NB4 (cell line): ENCODE results near the gene STK39.

ENCODE experiments used
- DNase-seq: peaks from one replicate; pipeline ENCODE4 v3.0.0; 2010; ENCODE audit warnings: low read depth
- H3K4me3 ChIP-seq: one replicate; pipeline ENCODE4 v1.5.1; 2011; ENCODE audit warnings: mild to moderate bottlenecking, low read depth, low read length, moderate library complexity
- MYC ChIP-seq: IDR thresholded peaks from 2 replicates; pipeline ENCODE4 v1.6.1; 2011; ENCODE audit warnings: low read depth, low read length
- POLR2A ChIP-seq: IDR thresholded peaks from 2 replicates; pipeline ENCODE4 v1.6.1; 2011; ENCODE audit warnings: mild to moderate bottlenecking; ENCODE audit not compliant: insufficient read length; ENCODE audit errors: extremely low read depth
- TF ChIP-seq, protein P1 (sequence below): IDR thresholded peaks from 2 replicates; pipeline ENCODE4 v1.6.1; 2011; ENCODE audit warnings: low read depth, low read length
- TF ChIP-seq, protein P2 (sequence below): IDR thresholded peaks from one replicate; pipeline ENCODE4 v1.5.1; 2012; ENCODE audit warnings: low read depth, low read length

STK39 gene

DNA sequence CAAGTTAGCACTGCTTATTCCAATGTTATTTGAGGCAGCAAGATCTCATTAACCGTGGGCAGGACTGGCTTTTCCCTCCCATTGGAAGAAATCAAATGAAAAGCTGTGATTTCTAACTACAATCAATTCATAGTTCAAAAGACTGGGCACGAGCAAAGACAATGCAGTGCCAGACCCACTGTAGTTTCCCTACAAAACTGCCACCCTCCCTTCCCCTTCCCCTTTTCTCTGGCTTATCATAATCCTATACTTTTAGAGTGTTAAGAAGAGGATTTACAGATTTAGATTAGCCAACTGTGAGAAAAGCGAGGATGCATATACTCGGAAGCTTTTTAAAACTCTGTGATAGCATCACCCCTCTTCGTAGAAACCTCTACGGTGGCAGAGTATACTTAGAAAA, 260.4 kb downstream of the STK39 start:
- H3K4me3 ChIP-seq, result no peak overlapping the region
- TF ChIP-seq, protein P1, sequence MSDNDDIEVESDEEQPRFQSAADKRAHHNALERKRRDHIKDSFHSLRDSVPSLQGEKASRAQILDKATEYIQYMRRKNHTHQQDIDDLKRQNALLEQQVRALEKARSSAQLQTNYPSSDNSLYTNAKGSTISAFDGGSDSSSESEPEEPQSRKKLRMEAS, result no peak
- TF ChIP-seq MYC, result no peak
- TF ChIP-seq, protein P2, sequence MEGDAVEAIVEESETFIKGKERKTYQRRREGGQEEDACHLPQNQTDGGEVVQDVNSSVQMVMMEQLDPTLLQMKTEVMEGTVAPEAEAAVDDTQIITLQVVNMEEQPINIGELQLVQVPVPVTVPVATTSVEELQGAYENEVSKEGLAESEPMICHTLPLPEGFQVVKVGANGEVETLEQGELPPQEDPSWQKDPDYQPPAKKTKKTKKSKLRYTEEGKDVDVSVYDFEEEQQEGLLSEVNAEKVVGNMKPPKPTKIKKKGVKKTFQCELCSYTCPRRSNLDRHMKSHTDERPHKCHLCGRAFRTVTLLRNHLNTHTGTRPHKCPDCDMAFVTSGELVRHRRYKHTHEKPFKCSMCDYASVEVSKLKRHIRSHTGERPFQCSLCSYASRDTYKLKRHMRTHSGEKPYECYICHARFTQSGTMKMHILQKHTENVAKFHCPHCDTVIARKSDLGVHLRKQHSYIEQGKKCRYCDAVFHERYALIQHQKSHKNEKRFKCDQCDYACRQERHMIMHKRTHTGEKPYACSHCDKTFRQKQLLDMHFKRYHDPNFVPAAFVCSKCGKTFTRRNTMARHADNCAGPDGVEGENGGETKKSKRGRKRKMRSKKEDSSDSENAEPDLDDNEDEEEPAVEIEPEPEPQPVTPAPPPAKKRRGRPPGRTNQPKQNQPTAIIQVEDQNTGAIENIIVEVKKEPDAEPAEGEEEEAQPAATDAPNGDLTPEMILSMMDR, result no peak
- no peak for TF ChIP-seq POLR2A
- no peak for DNase-seq

DNA sequence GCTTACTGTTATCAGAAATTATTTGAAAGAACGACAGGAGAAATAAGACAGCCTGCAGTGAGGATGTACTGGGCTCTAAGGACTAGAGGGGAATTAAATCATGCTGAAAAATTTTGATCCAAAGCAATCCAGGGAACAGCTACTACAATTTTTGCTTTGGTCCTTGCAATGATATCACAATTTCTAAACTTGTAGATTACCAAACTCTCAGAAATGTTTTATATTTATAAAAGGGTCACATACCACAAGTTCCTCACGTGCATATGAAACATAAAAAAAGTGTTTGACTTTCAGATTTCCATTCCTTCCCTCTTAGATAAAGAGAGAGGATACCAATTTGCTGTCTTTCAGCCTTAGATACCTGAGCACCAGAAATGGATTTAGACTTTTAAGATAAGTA, 261.2 kb downstream of the STK39 start:
- TF ChIP-seq, protein P2, result no peak
- TF ChIP-seq POLR2A (no peak), MYC (no peak)
- TF ChIP-seq, protein P1, result no peak
- DNase-seq, result no peak
- no peak overlapping the region for H3K4me3 ChIP-seq

DNA sequence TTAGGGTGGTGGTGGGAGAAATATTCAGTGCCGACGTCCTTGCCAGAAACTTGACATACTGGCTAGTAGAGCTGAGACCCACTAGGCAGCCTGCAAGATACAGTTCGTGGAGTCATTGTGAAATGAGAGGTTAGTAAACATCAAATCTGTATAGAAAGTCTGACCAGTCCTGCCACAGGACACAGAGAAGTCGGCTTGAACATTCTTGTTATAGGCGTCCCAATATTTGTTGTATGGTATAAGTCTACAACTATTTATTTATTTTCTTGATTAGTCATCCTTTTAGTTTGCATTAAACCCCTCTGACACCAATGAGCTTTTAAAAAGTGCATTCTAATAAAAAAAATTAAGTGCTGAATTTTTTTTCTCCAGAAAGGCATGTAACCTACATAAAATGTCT, 265.4 kb downstream of the STK39 start:
- DNase-seq, result no peak
- TF ChIP-seq, protein P2, result no peak
- H3K4me3 ChIP-seq, result no peak overlapping the region

DNA sequence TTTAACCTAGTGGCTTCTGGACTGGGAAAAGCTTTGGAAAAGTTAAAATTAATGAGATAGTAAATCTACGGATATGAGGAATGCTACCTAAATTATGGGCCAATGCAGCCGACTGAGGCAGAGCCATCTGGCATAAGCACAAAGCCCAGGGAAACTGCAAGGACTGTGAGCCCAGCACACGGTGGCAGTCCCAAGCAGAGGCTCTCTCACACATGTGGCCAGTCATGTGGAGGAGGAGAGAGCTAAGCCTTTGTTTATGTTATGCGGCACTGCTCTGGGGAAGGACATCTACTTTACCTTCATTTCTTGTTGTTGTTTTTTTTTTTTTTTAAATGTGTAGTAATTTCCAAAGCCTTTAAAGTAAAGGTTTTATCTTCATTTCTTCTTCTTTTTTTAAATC, 267.0 kb downstream of the STK39 start:
- DNase-seq, result no peak
- H3K4me3 ChIP-seq, result no peak overlapping the region
- TF ChIP-seq, protein P1, result no peak
- TF ChIP-seq, protein P2, result no peak
- TF ChIP-seq POLR2A (no peak), MYC (no peak)

DNA sequence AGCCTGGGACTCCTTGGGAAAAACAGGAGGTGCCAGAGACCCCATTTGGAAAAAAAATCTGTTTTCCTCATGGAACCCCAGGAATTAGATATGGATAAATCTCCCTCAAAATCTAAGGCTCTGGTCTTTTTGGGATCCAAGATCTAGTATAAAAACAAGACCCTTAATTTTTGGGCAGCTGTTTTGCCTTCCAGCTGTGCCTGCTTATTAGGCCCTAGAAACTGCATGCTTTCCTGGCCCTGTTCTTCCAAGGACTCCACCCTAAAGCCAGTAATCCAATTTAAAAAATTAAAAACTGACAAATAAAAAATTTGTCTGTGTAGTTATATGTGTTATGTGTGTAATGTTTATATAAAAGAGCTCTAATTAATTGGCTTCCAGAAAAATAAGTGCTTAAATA, 274.6 kb downstream of the STK39 start:
- DNase-seq, result no peak
- TF ChIP-seq, protein P1, result no peak

DNA sequence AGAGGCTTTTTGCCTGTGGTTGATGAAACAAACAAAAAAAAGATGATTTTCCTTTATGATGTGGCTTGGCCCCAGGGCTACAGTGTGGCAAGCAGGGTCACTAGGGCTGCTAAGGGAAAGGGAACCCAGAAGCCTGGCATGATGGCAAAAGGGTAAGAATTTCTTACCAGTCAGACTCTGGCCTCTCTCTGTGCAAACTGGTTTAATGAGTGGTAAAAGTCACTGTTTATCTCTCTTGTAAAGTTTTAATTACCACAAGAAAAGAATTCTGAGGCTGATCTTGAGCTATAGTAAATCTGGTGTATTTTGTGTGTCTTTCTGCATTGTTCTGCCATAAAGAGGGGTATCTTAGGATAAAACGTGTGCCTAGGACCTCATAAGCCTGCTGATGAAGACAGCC, 275.4 kb downstream of the STK39 start:
- no peak overlapping the region for H3K4me3 ChIP-seq
- TF ChIP-seq, protein P2, result no peak
- TF ChIP-seq MYC (no peak), POLR2A (no peak)
- TF ChIP-seq, protein P1, result no peak
- DNase-seq, result no peak

More for the DNA sequence above, 274.6 kb downstream of the STK39 start:
- H3K4me3 ChIP-seq, result no peak overlapping the region
